ENCODE data around the gene APBA3. TPM values are rescaled to one million over a fixed set of nuclear protein-coding genes. Genes with fewer than 3 reads are reported as not detected.

Gene APBA3
- total RNA-seq, 3 donors from 2014 or later, result 44.6 to 48.5 (median 45.4) TPM

- ATAC-seq, result peak; percentile 73 to 81
- Mint-ChIP-seq H3K9me3 (peaks cover 8% of the 10 kb centered on the region), H3K4me1 (ENCODE audit: low read depth) (peaks cover 22% of the 10 kb centered on the region), H3K27me3 (ENCODE audit: low read depth) (no peaks in the 10 kb centered on the region), H3K36me3 (ENCODE audit: insufficient read depth) (peaks cover 2% of the 10 kb centered on the region), H3K4me3 (peak overlapping the region; percentile 0)
- no peak for DNase-seq
Observed at GRCh38 chr19:3798137-3798536, 36.6 kb upstream of the APBA3 start.

GRCh38 chr19:3796358-3796757 lies 34.9 kb upstream of the APBA3 start:
- peaks cover 2% of the 10 kb centered on the region for H3K36me3 Mint-ChIP-seq (ENCODE audit: insufficient read depth)
- DNase-seq, result no peak
- H3K4me1 Mint-ChIP-seq (ENCODE audit: low read depth), result peaks cover 18% of the 10 kb centered on the region
- ATAC-seq, result no peak
- H3K4me3 Mint-ChIP-seq, result no peak overlapping the region
- peaks cover 8% of the 10 kb centered on the region for H3K9me3 Mint-ChIP-seq
- H3K27me3 Mint-ChIP-seq (ENCODE audit: low read depth), result no peaks in the 10 kb centered on the region

- H3K4me1 Mint-ChIP-seq (ENCODE audit: low read depth), result peaks cover 10% of the 10 kb centered on the region
- H3K9me3 Mint-ChIP-seq, result peaks cover 8% of the 10 kb centered on the region
- DNase-seq, result no peak
- H3K36me3 Mint-ChIP-seq (ENCODE audit: insufficient read depth), result peaks cover 2% of the 10 kb centered on the region
- no peak for ATAC-seq
- no peaks in the 10 kb centered on the region for H3K27me3 Mint-ChIP-seq (ENCODE audit: low read depth)
- no peak overlapping the region for H3K4me3 Mint-ChIP-seq
Observed at GRCh38 chr19:3793799-3794198, 32.3 kb upstream of the APBA3 start.

- peaks cover 6% of the 10 kb centered on the region for H3K4me1 Mint-ChIP-seq (ENCODE audit: low read depth)
Observed at GRCh38 chr19:3792114-3792513, 30.6 kb upstream of the APBA3 start.

GRCh38 chr19:3790941-3791340 lies 29.4 kb upstream of the APBA3 start:
- H3K4me1 Mint-ChIP-seq (ENCODE audit: low read depth), result peaks cover 8% of the 10 kb centered on the region
- DNase-seq, result no peak
- no peaks in the 10 kb centered on the region for H3K36me3 Mint-ChIP-seq (ENCODE audit: insufficient read depth)
- H3K27me3 Mint-ChIP-seq (ENCODE audit: low read depth), result no peaks in the 10 kb centered on the region
- no peaks in the 10 kb centered on the region for H3K9me3 Mint-ChIP-seq
- no peak overlapping the region for H3K4me3 Mint-ChIP-seq
- no peak for ATAC-seq

More at GRCh38 chr19:3792114-3792513, 30.6 kb upstream of the APBA3 start:
- Mint-ChIP-seq H3K27me3 (ENCODE audit: low read depth) (no peaks in the 10 kb centered on the region), H3K4me3 (no peak overlapping the region), H3K36me3 (ENCODE audit: insufficient read depth) (peaks cover 2% of the 10 kb centered on the region), H3K9me3 (peaks cover 8% of the 10 kb centered on the region)
- DNase-seq, result no peak
- no peak for ATAC-seq

GRCh38 chr19:3790209-3790734 lies 28.8 kb upstream of the APBA3 start:
- Mint-ChIP-seq H3K27me3 (ENCODE audit: low read depth) (peaks cover 3% of the 10 kb centered on the region), H3K4me1 (ENCODE audit: low read depth) (peaks cover 8% of the 10 kb centered on the region), H3K36me3 (ENCODE audit: insufficient read depth) (no peaks in the 10 kb centered on the region), H3K9me3 (no peaks in the 10 kb centered on the region), H3K4me3 (no peak overlapping the region)
- ATAC-seq (no peak), DNase-seq (no peak)

- peaks cover 13% of the 10 kb centered on the region for H3K4me1 Mint-ChIP-seq (ENCODE audit: low read depth)
- peak overlapping the region; percentile 4 for H3K4me3 Mint-ChIP-seq
- no peaks in the 10 kb centered on the region for H3K36me3 Mint-ChIP-seq (ENCODE audit: insufficient read depth)
- ATAC-seq, result no peak
- peaks cover 3% of the 10 kb centered on the region for H3K27me3 Mint-ChIP-seq (ENCODE audit: low read depth)
- H3K9me3 Mint-ChIP-seq, result no peaks in the 10 kb centered on the region
- no peak for DNase-seq
Observed at GRCh38 chr19:3788996-3789778, 27.7 kb upstream of the APBA3 start.

- Mint-ChIP-seq H3K4me1 (ENCODE audit: low read depth) (peaks cover 13% of the 10 kb centered on the region), H3K9me3 (peaks cover 10% of the 10 kb centered on the region), H3K36me3 (ENCODE audit: insufficient read depth) (peaks cover 10% of the 10 kb centered on the region), H3K27me3 (ENCODE audit: low read depth) (peaks cover 3% of the 10 kb centered on the region), H3K4me3 (peak within 1 kb of the TSS; percentile 83)
- ATAC-seq (peak; percentile 61 to 69), DNase-seq (peak; percentile 45)
Observed at GRCh38 chr19:3785938-3786824, 24.7 kb upstream of the APBA3 start, which contains the start of gene MATK. TSS of gene MATK (minus strand) at chr19:3786381. CDS start at chr19:3785135, 1,246 bp downstream.

GRCh38 chr19:3785451-3785937 lies 24.0 kb upstream of the APBA3 start:
- peaks cover 10% of the 10 kb centered on the region for H3K4me1 Mint-ChIP-seq (ENCODE audit: low read depth)

GRCh38 chr19:3784607-3785450 lies 23.3 kb upstream of the APBA3 start:
- no peak for ATAC-seq
- Mint-ChIP-seq H3K4me1 (ENCODE audit: low read depth) (peaks cover 10% of the 10 kb centered on the region), H3K36me3 (ENCODE audit: insufficient read depth) (peaks cover 10% of the 10 kb centered on the region), H3K9me3 (peaks cover 10% of the 10 kb centered on the region), H3K4me3 (peak overlapping the region; percentile 83), H3K27me3 (ENCODE audit: low read depth) (peaks cover 3% of the 10 kb centered on the region)
- DNase-seq, result no peak

More at GRCh38 chr19:3785451-3785937, 24.0 kb upstream of the APBA3 start:
- peak; percentile 36 to 37 for ATAC-seq
- peak overlapping the region; percentile 83 for H3K4me3 Mint-ChIP-seq
- H3K36me3 Mint-ChIP-seq (ENCODE audit: insufficient read depth), result peaks cover 10% of the 10 kb centered on the region
- H3K27me3 Mint-ChIP-seq (ENCODE audit: low read depth), result peaks cover 3% of the 10 kb centered on the region
- H3K9me3 Mint-ChIP-seq, result peaks cover 10% of the 10 kb centered on the region
- peak; percentile 61 for DNase-seq

- Mint-ChIP-seq H3K4me3 (peak overlapping the region; percentile 83), H3K36me3 (ENCODE audit: insufficient read depth) (peaks cover 10% of the 10 kb centered on the region), H3K27me3 (ENCODE audit: low read depth) (peaks cover 3% of the 10 kb centered on the region), H3K4me1 (ENCODE audit: low read depth) (peaks cover 7% of the 10 kb centered on the region), H3K9me3 (peaks cover 10% of the 10 kb centered on the region)
- ATAC-seq, result peak; percentile 32 to 33
- DNase-seq, result peak; percentile 43
Observed at GRCh38 chr19:3783660-3784584, 22.4 kb upstream of the APBA3 start.

- H3K27me3 Mint-ChIP-seq (ENCODE audit: low read depth), result peaks cover 3% of the 10 kb centered on the region
- peaks cover 10% of the 10 kb centered on the region for H3K9me3 Mint-ChIP-seq
- H3K36me3 Mint-ChIP-seq (ENCODE audit: insufficient read depth), result peaks cover 10% of the 10 kb centered on the region
- H3K4me1 Mint-ChIP-seq (ENCODE audit: low read depth), result peaks cover 7% of the 10 kb centered on the region
- ATAC-seq (no peak), DNase-seq (no peak)
- H3K4me3 Mint-ChIP-seq, result no peak overlapping the region
Observed at GRCh38 chr19:3782903-3783302, 21.4 kb upstream of the APBA3 start.

GRCh38 chr19:3782330-3782729 lies 20.8 kb upstream of the APBA3 start:
- Mint-ChIP-seq H3K36me3 (ENCODE audit: insufficient read depth) (peaks cover 10% of the 10 kb centered on the region), H3K27me3 (ENCODE audit: low read depth) (peaks cover 3% of the 10 kb centered on the region), H3K4me1 (ENCODE audit: low read depth) (peaks cover 7% of the 10 kb centered on the region), H3K4me3 (no peak overlapping the region), H3K9me3 (peaks cover 10% of the 10 kb centered on the region)
- DNase-seq (no peak), ATAC-seq (no peak)

Measured in activated T-cell treated with anti-CD3 and anti-CD28 coated beads, Interleukin-2, amount 50 U/mL, for 4 hours (primary cell).